Measurements from ENCODE around the gene KAT2A.

The KAT2A gene

DNA sequence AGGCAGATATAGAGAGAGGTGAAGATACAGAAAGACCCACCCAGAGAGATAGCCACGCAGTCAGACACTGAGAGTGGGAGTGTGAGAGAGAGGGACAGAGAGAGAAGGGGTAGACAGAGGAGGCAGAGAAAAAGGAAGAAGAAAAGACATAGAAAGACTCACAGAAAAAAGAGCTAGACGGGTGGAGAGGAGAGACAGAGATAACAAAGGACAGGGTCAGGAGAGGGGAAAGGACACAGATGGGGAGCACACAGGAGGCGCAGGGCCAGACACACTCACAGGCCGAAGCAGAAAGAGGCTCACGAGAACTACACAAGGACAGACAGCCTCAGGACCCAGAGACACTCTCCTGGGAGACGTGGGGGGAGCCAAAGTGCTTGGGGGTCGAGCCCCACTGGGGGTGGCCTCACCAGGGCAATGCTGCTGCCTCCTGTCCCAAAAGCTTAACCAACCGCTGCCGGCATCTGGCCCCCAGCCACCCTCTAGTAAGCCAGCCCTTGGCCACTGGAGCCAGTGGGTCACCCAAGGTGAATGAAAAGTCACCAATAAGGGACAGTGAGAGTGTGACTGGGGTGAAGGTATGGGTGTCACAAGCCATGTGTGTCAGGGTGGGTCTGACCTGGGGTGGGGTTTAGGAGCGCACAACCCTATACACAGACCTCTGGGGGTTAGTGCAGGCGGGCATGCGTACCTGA, 26.6 kb downstream of the KAT2A start:
- DNase-seq (ENCODE audit: low read depth in 2 of 2) = no peak

DNA sequence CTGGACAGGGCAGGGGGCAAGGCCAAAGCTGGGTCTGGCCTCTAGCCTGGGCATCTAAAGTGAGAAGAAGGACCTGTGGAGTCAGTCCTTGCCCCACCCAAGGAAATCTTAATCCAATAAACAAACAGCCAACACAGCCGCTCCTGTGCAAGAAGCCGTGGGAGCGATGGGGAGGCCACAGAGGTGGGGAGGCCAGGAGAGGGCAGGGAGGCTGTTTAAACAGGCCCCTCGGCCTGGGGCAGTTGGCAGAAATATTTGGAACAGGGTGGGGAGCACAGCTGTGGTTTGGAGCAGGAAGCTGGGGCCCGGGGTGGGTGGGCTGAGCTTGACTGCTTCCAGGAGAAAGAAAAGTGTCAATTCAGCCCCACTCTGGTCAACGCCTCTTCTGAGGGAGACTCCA, 28.2 kb downstream of the KAT2A start:
- DNase-seq (ENCODE audit: low read depth in 2 of 2) = no peak

- DNase-seq (ENCODE audit: low read depth in 2 of 2) = no peak
Measured at GRCh38 chr17:42090964-42091790, 30.0 kb downstream of the KAT2A start.

DNA sequence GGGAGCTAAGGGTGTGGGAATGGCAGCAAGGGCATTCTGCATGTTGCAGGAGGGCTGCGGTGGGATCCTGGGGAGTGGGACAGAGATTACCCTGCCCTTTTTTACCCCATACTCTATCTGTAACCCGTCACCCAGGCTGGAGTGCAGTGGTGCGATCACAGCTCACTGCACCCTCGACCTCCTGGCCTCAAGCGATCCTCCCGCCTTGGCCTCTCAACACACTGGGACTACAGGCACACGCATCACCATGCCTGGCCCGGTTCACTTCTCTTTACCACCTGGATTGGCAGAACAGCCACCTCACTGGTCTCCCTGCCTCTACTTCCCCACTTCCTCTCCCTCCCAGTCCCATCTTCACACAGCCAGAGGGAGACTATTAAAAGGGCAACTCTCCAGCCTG, 32.4 kb downstream of the KAT2A start:
- no peak for DNase-seq (ENCODE audit: low read depth in 2 of 2)

DNA sequence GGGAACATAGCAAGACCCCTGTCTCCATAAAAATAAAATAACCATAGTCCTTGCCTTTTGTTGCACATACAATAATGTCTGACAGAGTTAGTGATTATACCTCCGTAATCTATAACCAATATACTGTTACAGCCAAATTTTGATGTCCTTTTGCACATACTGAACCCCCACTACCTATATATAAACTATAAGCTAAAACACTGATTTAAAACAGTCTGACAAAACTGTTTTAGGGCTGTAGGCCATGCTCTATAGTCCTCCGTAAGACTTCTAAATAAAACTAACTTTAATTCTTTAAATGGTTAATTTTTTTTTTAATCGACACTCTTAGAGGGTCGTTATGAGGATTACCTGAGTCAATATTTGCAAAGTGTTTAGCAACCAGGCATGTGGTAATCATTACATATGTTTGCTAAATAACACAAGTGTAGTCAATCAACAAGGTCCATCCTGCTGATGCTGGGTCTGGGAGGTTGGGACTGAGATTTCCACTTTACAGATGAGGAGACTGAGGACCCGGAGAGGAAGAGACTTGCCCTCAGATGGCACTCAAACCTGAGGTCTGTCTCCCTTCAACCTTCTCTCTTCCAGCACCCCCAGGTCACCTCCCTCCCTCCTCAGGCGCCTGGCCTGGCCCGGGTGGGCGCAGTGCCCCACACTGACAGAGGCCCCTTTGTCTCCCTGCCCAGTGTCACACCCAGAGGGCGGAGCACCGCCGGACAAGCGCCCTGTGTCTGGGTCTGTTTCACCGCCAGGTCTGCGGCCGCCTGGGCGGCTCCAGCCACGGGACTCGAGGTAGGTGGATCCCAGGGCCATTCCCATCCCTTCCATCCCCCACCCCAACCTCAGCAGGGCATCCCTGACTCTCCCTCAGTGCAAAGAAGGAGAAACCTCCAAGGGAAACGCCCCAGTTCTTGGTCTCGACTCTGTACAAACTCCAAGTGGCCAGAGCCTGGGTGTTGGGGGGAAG, 33.1 kb downstream of the KAT2A start:
- DNase-seq (ENCODE audit: low read depth in 2 of 2) = no peak

- DNase-seq (ENCODE audit: low read depth in 2 of 2) = no peak
Measured at GRCh38 chr17:42087042-42087701, 34.0 kb downstream of the KAT2A start.

- DNase-seq (ENCODE audit: low read depth in 2 of 2) = no peak
Measured at GRCh38 chr17:42081516-42082129, 39.5 kb downstream of the KAT2A start.

DNA sequence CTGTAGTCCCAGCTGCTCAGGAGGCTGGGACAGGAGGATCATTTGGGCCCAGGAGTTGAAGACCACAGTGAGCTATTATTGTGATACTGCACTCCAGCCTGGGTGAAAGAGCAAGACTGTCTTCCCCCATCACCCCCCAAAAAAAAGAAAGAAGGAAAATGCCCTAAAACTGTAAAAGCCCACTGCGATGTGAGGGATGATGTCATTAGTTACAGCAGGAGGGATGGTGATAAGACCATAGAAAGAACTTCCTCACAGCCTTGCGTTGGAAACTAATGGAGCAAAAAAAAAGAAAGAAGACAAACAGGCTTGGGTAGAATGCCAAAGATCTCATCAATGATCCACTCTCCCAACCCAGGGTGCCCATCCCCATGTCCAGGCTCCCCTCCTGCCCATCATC, 41.6 kb downstream of the KAT2A start:
- DNase-seq (ENCODE audit: low read depth in 2 of 2) = no peak

GRCh38 chr17:42078396-42079043, 42.6 kb downstream of the KAT2A start:
- DNase-seq (ENCODE audit: low read depth in 2 of 2) = no peak

DNA sequence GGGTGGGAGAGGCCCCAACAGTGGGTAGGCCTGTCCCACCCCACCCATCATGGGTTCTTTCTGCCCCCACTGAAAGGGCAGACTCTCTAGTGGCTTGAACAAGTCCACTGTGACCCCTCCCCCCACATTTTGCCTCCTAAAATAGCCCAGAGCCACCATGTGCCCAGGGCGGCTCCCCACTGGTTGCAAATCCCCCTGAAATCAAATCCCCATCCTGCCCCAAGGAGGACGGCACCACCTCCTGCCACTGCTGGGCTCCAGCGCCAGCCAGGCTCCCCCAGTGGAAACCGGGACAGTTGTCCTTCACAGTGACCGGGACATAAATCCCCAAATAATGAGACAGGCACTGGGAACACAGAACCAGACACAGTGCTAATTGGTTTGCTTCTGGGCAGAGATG, 43.4 kb downstream of the KAT2A start:
- DNase-seq (ENCODE audit: low read depth in 2 of 2) = no peak

- DNase-seq (ENCODE audit: low read depth in 2 of 2) = no peak
Measured at GRCh38 chr17:42076797-42077559, 44.2 kb downstream of the KAT2A start.

DNA sequence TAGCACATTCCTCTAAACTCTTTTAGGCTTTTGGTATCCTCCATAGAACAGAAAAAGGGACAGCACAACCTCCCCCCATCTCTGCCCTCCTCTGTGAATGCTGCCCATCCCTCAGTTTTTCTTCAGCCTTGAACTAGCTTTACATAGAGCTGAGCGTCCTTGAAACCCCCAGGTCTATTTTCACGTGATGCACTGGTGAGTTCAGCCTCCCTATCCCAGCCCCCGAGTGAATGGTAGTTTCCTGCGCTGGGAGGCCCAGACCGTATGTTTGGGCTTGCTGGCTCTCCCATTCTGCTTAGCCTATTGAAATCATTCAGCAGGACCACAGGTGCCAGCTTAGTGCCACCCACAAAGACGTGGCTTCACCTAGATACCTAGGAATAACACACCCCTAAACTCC, 45.4 kb downstream of the KAT2A start:
- no peak for DNase-seq (ENCODE audit: low read depth in 2 of 2)

- no peak for DNase-seq (ENCODE audit: low read depth in 2 of 2)
Measured at GRCh38 chr17:42072323-42073187, 48.6 kb downstream of the KAT2A start.

- DNase-seq (ENCODE audit: low read depth in 2 of 2) = no peak
Measured at GRCh38 chr17:42071810-42072209, 49.4 kb downstream of the KAT2A start.

DNA sequence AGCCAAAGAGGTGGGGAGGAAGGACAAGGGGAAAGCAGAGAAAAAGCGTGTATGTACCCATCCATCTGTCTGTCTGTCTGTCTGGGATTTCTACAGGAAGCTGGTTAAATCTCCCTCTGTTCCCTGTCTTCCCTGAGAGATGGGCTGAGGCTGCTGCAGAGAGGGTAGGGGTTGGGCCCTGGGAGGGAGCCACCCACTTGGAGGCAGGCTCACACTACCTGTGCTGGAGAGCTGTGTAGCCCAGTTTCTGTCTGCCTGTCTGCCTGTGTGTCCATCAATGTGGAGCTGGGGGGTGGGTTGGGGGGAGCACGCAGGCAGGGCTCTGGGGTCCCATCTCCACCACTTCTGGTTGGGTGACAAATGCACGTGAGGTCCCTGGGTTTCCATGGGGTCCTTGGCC, 52.2 kb downstream of the KAT2A start:
- DNase-seq (ENCODE audit: low read depth in 2 of 2) = no peak

GRCh38 chr17:42067371-42068091, 53.6 kb downstream of the KAT2A start:
- peak; percentile 48 to 71 for DNase-seq (ENCODE audit: low read depth in 2 of 2)

DNA sequence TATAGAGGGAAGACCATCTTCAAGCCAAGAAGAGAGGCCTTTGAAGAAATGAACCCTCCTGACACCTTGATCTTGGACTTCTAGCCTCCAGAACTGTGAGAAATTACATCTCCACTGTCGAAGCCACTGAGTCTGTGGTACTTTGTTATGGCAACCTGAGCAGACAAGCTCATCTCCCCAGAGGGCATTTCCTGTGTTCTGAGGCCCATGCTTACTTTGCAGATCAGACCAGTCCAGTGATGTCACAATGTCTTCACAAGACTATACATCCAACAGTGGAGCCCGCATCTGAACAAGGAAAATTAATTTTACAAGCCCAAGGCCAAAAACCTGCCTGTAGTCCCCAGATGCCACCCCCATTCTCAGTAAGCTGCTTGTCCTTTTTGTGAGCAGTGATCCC, 56.0 kb downstream of the KAT2A start:
- no peak for DNase-seq (ENCODE audit: low read depth in 2 of 2)
